Ishikawa (cell line): Measurements from ENCODE around the gene VTI1A.

Experiments
- CEBPB ChIP-seq: IDR thresholded peaks from 2 replicates; pipeline ENCODE4 v1.6.1; 2012
- CREB1 ChIP-seq: IDR thresholded peaks from 2 replicates; pipeline ENCODE4 v1.6.1; 2012; ENCODE audit warnings: low read depth
- EGR1 ChIP-seq: IDR thresholded peaks from 2 replicates; pipeline ENCODE4 v1.6.1; 2012
- EP300 ChIP-seq: IDR thresholded peaks from 2 replicates; pipeline ENCODE4 v1.6.1; 2012; ENCODE audit warnings: borderline replicate concordance
- FOXM1 ChIP-seq: IDR thresholded peaks from 2 replicates; pipeline ENCODE4 v1.6.1; 2012; ENCODE audit warnings: low read depth, borderline replicate concordance
- MAX ChIP-seq: IDR thresholded peaks from 2 replicates; pipeline ENCODE4 v1.6.1; 2012
- NFIC ChIP-seq: IDR thresholded peaks from 2 replicates; pipeline ENCODE4 v1.6.1; 2012
- RAD21 ChIP-seq: IDR thresholded peaks from 2 replicates; pipeline ENCODE4 v1.6.1; 2012; ENCODE audit warnings: low read depth
- REST ChIP-seq: IDR thresholded peaks from 2 replicates; pipeline ENCODE4 v1.6.1; 2012; ENCODE audit warnings: low read depth, mild to moderate bottlenecking
- TAF1 ChIP-seq: IDR thresholded peaks from 2 replicates; pipeline ENCODE4 v1.6.1; 2012; ENCODE audit warnings: low read depth, mild to moderate bottlenecking
- TCF12 ChIP-seq: IDR thresholded peaks from 2 replicates; pipeline ENCODE4 v1.6.1; 2012; ENCODE audit warnings: low read depth
- TEAD4 ChIP-seq: IDR thresholded peaks from 2 replicates; pipeline ENCODE4 v1.6.1; 2012
- USF1 ChIP-seq: IDR thresholded peaks from 2 replicates; pipeline ENCODE4 v1.6.1; 2012
- YY1 ChIP-seq: IDR thresholded peaks from 2 replicates; pipeline ENCODE4 v1.6.1; 2012; ENCODE audit warnings: low read depth
- ZBTB7A ChIP-seq: IDR thresholded peaks from 2 replicates; pipeline ENCODE4 v1.6.1; 2012; ENCODE audit warnings: low read depth

VTI1A gene

GRCh38 chr10:112713411-112713810 lies 266.4 kb downstream of the VTI1A start:
- no peak for TF ChIP-seq EGR1

GRCh38 chr10:112715581-112715980 lies 268.6 kb downstream of the VTI1A start:
- TF ChIP-seq CEBPB (no peak), YY1 (no peak), TEAD4 (no peak), TCF12 (no peak)

- TF ChIP-seq TCF12 (no peak), CREB1 (no peak), CEBPB (no peak), RAD21 (no peak), MAX (no peak), FOXM1 (no peak), ZBTB7A (no peak), EGR1 (no peak), TEAD4 (no peak), NFIC (no peak), YY1 (no peak)
Measured at GRCh38 chr10:112716076-112716475, 269.1 kb downstream of the VTI1A start.

- TF ChIP-seq CREB1 = no peak
- no peak for TF ChIP-seq REST
- TF ChIP-seq EGR1 = no peak
- TF ChIP-seq ZBTB7A = no peak
- TF ChIP-seq USF1 = no peak
- no peak for TF ChIP-seq MAX
- TF ChIP-seq NFIC = no peak
- TF ChIP-seq FOXM1 = no peak
- TF ChIP-seq TEAD4 = no peak
- no peak for TF ChIP-seq TCF12
- TF ChIP-seq CEBPB = no peak
- TF ChIP-seq YY1 = no peak
- TF ChIP-seq EP300 = no peak
- no peak for TF ChIP-seq RAD21
Measured at GRCh38 chr10:112716924-112717413, 270.0 kb downstream of the VTI1A start.

GRCh38 chr10:112720178-112720577 lies 273.2 kb downstream of the VTI1A start:
- TF ChIP-seq TEAD4 = no peak
- TF ChIP-seq RAD21 = no peak
- no peak for TF ChIP-seq USF1
- TF ChIP-seq EP300 = no peak
- TF ChIP-seq NFIC = no peak
- no peak for TF ChIP-seq MAX
- no peak for TF ChIP-seq CEBPB
- no peak for TF ChIP-seq TCF12
- TF ChIP-seq FOXM1 = no peak
- TF ChIP-seq REST = no peak

- TF ChIP-seq RAD21 (peak; percentile 61), YY1 (no peak)
Measured at GRCh38 chr10:112721080-112721698, 274.2 kb downstream of the VTI1A start.

GRCh38 chr10:112722758-112723157 lies 275.7 kb downstream of the VTI1A start:
- no peak for TF ChIP-seq ZBTB7A
- no peak for TF ChIP-seq RAD21
- TF ChIP-seq YY1 = no peak
- TF ChIP-seq MAX = no peak
- TF ChIP-seq CREB1 = no peak
- no peak for TF ChIP-seq TAF1
